ENCODE data around the gene SNX14.

DNA sequence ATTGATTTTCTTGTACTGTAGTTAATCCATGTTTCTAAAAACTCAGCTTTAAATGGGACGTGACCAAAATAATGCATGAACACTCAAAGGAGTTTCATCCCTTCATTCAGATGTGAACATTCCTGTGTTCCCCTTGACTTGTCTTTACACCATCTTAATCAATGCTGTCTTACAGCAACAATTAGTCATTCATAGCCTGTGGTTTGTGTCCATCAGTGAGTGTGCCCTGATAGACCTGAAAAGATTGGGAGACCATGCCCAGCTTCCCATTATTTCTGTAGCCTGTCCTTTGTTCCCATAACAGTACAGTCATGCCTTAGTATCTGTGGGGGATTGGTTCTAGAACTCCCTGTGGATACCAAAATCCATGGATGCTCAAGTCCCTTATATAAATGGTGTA lies 119.9 kb downstream of the SNX14 start:
- TF ChIP-seq CTCF (IDR thresholded peaks at IDR 0.05; ENCODE audit: insufficient read depth, low read depth, low read length) (no peak), EZH2 (IDR thresholded peaks at IDR 0.05; ENCODE audit: insufficient read depth, low read length) (no peak)

All from astrocyte (in vitro differentiated cells and primary cell).